ENCODE results near the gene AAK1. TPM values are rescaled to one million over a fixed set of nuclear protein-coding genes. Genes with fewer than 3 reads are reported as not detected.
"Not testable (repeated sequence)": the region's sequence is repeated elsewhere in the genome, so short reads cannot be mapped to it uniquely, and the experiment has no call there.

Gene AAK1
- polyA plus RNA-seq, 3 donors: 7.9 to 14.6 (median 13.3) TPM

GRCh38 chr2:69453475-69454129 lies 189.9 kb downstream of the AAK1 start:
- 69 to 88% (median 81%) methylated on average over 4 of the region's 4 CpGs for WGBS, 3 donors
- H3K27ac ChIP-seq (ENCODE audit: low read depth, low read length): no peak overlapping the region

GRCh38 chr2:69452687-69453086 lies 190.9 kb downstream of the AAK1 start:
- H3K27ac ChIP-seq (ENCODE audit: low read depth, low read length): no peak overlapping the region
- WGBS, 3 donors: 69 to 97% (median 73%) methylated on average over 3 of the region's 3 CpGs

- WGBS, 3 donors: 79 to 83% (median 80%) methylated on average over 6 of the region's 6 CpGs
These were observed 192.7 kb downstream of the AAK1 start for GRCh38 chr2:69450735-69451416.

GRCh38 chr2:69449906-69450305 lies 193.6 kb downstream of the AAK1 start:
- WGBS, 3 donors: 82 to 89% (median 89%) methylated on average over 5 of the region's 5 CpGs
- H3K27ac ChIP-seq (ENCODE audit: low read depth, low read length): no peak overlapping the region

More at GRCh38 chr2:69450735-69451416, 192.7 kb downstream of the AAK1 start:
- no peak overlapping the region for H3K27ac ChIP-seq (ENCODE audit: low read depth, low read length)

- not testable (repeated sequence) for H3K27ac ChIP-seq (ENCODE audit: low read depth, low read length)
- 66 to 89% (median 89%) methylated on average over 3 of the region's 3 CpGs for WGBS, 3 donors
These were observed 199.9 kb downstream of the AAK1 start for GRCh38 chr2:69443673-69444072.

GRCh38 chr2:69439499-69439898 lies 204.0 kb downstream of the AAK1 start:
- H3K27ac ChIP-seq (ENCODE audit: low read depth, low read length): not testable (repeated sequence)
- WGBS, 3 donors: 88 to 100% (median 98%) methylated on average over 2 of the region's 2 CpGs

GRCh38 chr2:69438580-69438979 lies 205.0 kb downstream of the AAK1 start:
- H3K27ac ChIP-seq (ENCODE audit: low read depth, low read length): no peak overlapping the region
- 95 to 99% (median 98%) methylated on average over 6 of the region's 6 CpGs for WGBS, 3 donors

- 43 to 48% (median 45%) methylated on average over 7 of the region's 7 CpGs for WGBS, 3 donors
These were observed 205.8 kb downstream of the AAK1 start for GRCh38 chr2:69437751-69438154.

GRCh38 chr2:69436938-69437750 lies 206.4 kb downstream of the AAK1 start, which contains the start of gene NFU1:
NFU1 (minus strand) TSS chr2:69437435; CDS start chr2:69437422, 13 bp downstream.
- peak within 1 kb of the TSS; percentile 60 for H3K27ac ChIP-seq (ENCODE audit: low read depth, low read length)
- WGBS, 3 donors: 0 to 1% (median 0%) methylated on average over 60 of the region's 60 CpGs

More at GRCh38 chr2:69437751-69438154, 205.8 kb downstream of the AAK1 start:
- H3K27ac ChIP-seq (ENCODE audit: low read depth, low read length): peak overlapping the region; percentile 60

GRCh38 chr2:69436596-69436937 lies 207.0 kb downstream of the AAK1 start:
- WGBS, 3 donors: 5% methylated on average over 5 of the region's 5 CpGs

GRCh38 chr2:69434753-69435152 lies 208.8 kb downstream of the AAK1 start:
- no peak overlapping the region for H3K27ac ChIP-seq (ENCODE audit: low read depth, low read length)
- WGBS, 3 donors: 74 to 85% (median 76%) methylated on average over 5 of the region's 5 CpGs

More at GRCh38 chr2:69436596-69436937, 207.0 kb downstream of the AAK1 start:
- peak overlapping the region; percentile 60 for H3K27ac ChIP-seq (ENCODE audit: low read depth, low read length)

GRCh38 chr2:69429491-69430183 lies 213.9 kb downstream of the AAK1 start:
- 87 to 92% (median 92%) methylated on average over 6 of the region's 6 CpGs for WGBS, 3 donors
- no peak overlapping the region for H3K27ac ChIP-seq (ENCODE audit: low read depth, low read length)

- WGBS, 3 donors: 70 to 86% (median 83%) methylated on average over 2 of the region's 2 CpGs
- no peak overlapping the region for H3K27ac ChIP-seq (ENCODE audit: low read depth, low read length)
These were observed 214.6 kb downstream of the AAK1 start for GRCh38 chr2:69428981-69429380.

GRCh38 chr2:69424419-69424818 lies 219.1 kb downstream of the AAK1 start:
- H3K27ac ChIP-seq (ENCODE audit: low read depth, low read length): no peak overlapping the region

GRCh38 chr2:69422198-69422597 lies 221.3 kb downstream of the AAK1 start:
- H3K27ac ChIP-seq (ENCODE audit: low read depth, low read length): no peak overlapping the region

More at GRCh38 chr2:69424419-69424818, 219.1 kb downstream of the AAK1 start:
- 92 to 99% (median 98%) methylated on average over 2 of the region's 2 CpGs for WGBS, 3 donors

- not testable (repeated sequence) for H3K27ac ChIP-seq (ENCODE audit: low read depth, low read length)
- 84 to 89% (median 84%) methylated on average over 7 of the region's 7 CpGs for WGBS, 3 donors
These were observed 224.4 kb downstream of the AAK1 start for GRCh38 chr2:69419111-69419510.

- H3K27ac ChIP-seq (ENCODE audit: low read depth, low read length): no peak overlapping the region
- WGBS, 3 donors: 71 to 90% (median 78%) methylated on average over 1 of the region's 1 CpG
These were observed 227.4 kb downstream of the AAK1 start for GRCh38 chr2:69416147-69416546.
